Natural killer cell (primary cell): ENCODE measurements around the gene ACTR5. TPM values are rescaled to one million over a fixed set of nuclear protein-coding genes. Genes with fewer than 3 reads are reported as not detected.

Experiments
- ATAC-seq, 3 donors: fragments of 150-1000 bp in 2 of 3; fragments of 200-7000 bp in 1 of 3; cut with Tn5 transposase; 1 replicate in 1 of 3; 2 replicates in 2 of 3; pipeline ENCODE4 v1.10.0; 2021; ENCODE audit warnings: mild to moderate bottlenecking in 2 of 3, moderate library complexity in 2 of 3
- DNase-seq, 2 donors: peaks; one replicate each; pipeline versions ENCODE4 v3.0.0 to v3.0.0-alpha.2; 2013 to 2021; ENCODE audit warnings: mixed read lengths in 1 of 2
- H3K27ac ChIP-seq: one replicate; pipeline ENCODE4 v1.5.1; 2013; ENCODE audit warnings: mild to moderate bottlenecking, low read length
- H3K27me3 ChIP-seq: one replicate; pipeline ENCODE4 v1.6.1; 2013; ENCODE audit warnings: low read length; ENCODE audit not compliant: control insufficient read depth, insufficient read depth
- H3K36me3 ChIP-seq: one replicate; pipeline ENCODE4 v1.6.1; 2013; ENCODE audit warnings: low read length; ENCODE audit not compliant: control insufficient read depth, insufficient read depth
- H3K4me1 ChIP-seq: one replicate; pipeline ENCODE4 v1.6.1; 2013; ENCODE audit warnings: low read length; ENCODE audit not compliant: control insufficient read depth, insufficient read depth
- H3K4me3 ChIP-seq: one replicate; pipeline ENCODE4 v1.5.1; 2013; ENCODE audit warnings: low read length
- H3K9me3 ChIP-seq: one replicate; pipeline ENCODE4 v1.6.1; 2013; ENCODE audit warnings: low read length; ENCODE audit not compliant: control insufficient read depth, insufficient read depth
- H3K27ac Mint-ChIP-seq, 2 donors: one replicate each; pipeline ENCODE4 v1.8.0; 2022; ENCODE audit warnings: mild to moderate bottlenecking in 2 of 2, mixed read lengths in 2 of 2, moderate library complexity in 1 of 2
- H3K27me3 Mint-ChIP-seq, 2 donors: one replicate each; pipeline ENCODE4 v1.8.0; 2022; ENCODE audit warnings: low read depth in 2 of 2, mixed read lengths in 2 of 2
- H3K36me3 Mint-ChIP-seq: one replicate; pipeline ENCODE4 v1.8.0; 2022; ENCODE audit warnings: mixed read lengths
- H3K4me1 Mint-ChIP-seq, 2 donors: one replicate each; pipeline ENCODE4 v1.8.0; 2022; ENCODE audit warnings: mixed read lengths in 2 of 2
- H3K4me3 Mint-ChIP-seq: one replicate; pipeline ENCODE4 v1.8.0; 2022; ENCODE audit warnings: mild to moderate bottlenecking, moderate library complexity, mixed read lengths
- H3K9me3 Mint-ChIP-seq, 2 donors: one replicate each; pipeline ENCODE4 v1.8.0; 2022; ENCODE audit warnings: mixed read lengths in 2 of 2
- WGBS: methylation state at CpG from one replicate; pipeline ENCODE4 v1.1.7; 2013; ENCODE audit warnings: missing lambda C conversion rate; ENCODE audit not compliant: insufficient coverage; 5-methylcytosine and 5-hydroxymethylcytosine counted together
- intact Hi-C: fragments of 100-400 bp; cut with micrococcal nuclease; formaldehyde crosslinking; loops from one replicate; pipeline ENCODE4 v1.14.2; 2022
- total RNA-seq, 4 donors: library from RNA; stranded (reverse); fragments of 120-200 nt in 1 of 4; gene quantifications; one replicate each; pipeline versions ENCODE4 v1.2.3 to v1.2.4, GENCODE V29; 2013 to 2022
- TF ChIP-seq, protein P1 (sequence below): fragments of 200-600 bp; IDR thresholded peaks from one replicate; pipeline ENCODE4 v1.8.0; 2022; ENCODE audit warnings: antibody characterized with exemption

The ACTR5 gene
- total RNA-seq, 3 donors from 2014 or later (not counting 1 experiment from before 2014, with no cell fraction given) = 14.4 to 17.7 (median 17.6) TPM

GRCh38 chr20:38732981-38733380 lies 15.3 kb upstream of the ACTR5 start:
- no peak overlapping the region for H3K4me3 Mint-ChIP-seq
- intact Hi-C loops = loop anchor here (5.0 kb wide), 1 partner anchor 59 kb away; no protein-coding TSS in a partner anchor

DNA sequence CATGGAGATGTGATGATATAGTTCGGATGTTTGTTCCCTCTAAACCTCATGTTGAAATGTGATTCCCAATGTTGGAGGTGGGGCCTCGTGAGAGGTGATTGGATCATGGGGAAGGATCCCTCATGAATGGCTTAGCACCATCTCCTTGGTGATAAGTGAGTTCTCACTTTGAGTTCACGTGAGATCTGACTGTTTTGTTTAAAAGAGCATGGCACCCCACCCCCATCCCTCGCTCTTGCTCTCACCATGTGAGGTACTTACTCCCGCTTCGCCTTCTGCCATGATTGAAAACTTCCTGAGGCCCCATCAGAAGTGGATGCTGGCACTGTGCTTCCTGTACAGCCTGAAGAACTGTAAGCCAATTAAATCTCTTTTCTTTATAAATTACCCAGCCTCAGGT lies 13.1 kb upstream of the ACTR5 start:
- TF ChIP-seq, protein P1, sequence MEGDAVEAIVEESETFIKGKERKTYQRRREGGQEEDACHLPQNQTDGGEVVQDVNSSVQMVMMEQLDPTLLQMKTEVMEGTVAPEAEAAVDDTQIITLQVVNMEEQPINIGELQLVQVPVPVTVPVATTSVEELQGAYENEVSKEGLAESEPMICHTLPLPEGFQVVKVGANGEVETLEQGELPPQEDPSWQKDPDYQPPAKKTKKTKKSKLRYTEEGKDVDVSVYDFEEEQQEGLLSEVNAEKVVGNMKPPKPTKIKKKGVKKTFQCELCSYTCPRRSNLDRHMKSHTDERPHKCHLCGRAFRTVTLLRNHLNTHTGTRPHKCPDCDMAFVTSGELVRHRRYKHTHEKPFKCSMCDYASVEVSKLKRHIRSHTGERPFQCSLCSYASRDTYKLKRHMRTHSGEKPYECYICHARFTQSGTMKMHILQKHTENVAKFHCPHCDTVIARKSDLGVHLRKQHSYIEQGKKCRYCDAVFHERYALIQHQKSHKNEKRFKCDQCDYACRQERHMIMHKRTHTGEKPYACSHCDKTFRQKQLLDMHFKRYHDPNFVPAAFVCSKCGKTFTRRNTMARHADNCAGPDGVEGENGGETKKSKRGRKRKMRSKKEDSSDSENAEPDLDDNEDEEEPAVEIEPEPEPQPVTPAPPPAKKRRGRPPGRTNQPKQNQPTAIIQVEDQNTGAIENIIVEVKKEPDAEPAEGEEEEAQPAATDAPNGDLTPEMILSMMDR = no peak
- Mint-ChIP-seq H3K36me3 (no peaks in the 10 kb centered on the region), H3K27ac (no peak overlapping the region), H3K4me3 (no peak overlapping the region), H3K9me3 (no peaks in the 10 kb centered on the region), H3K27me3 (peaks cover 63 to 65% of the 10 kb centered on the region in 2 donors), H3K4me1 (peaks cover 10 to 14% of the 10 kb centered on the region in 2 donors)
- DNase-seq (no peak), ATAC-seq (no peak)
- no peaks in the 10 kb centered on the region for H3K9me3 ChIP-seq
- no peaks in the 10 kb centered on the region for H3K36me3 ChIP-seq
- no peak overlapping the region for H3K4me3 ChIP-seq
- no peak overlapping the region for H3K27ac ChIP-seq
- peaks cover 47% of the 10 kb centered on the region for H3K27me3 ChIP-seq
- intact Hi-C loops = no loop called here
- H3K4me1 ChIP-seq = peaks cover 15% of the 10 kb centered on the region
- WGBS = 37% methylated on average over 6 of the region's 6 CpGs

More at GRCh38 chr20:38732981-38733380, 15.3 kb upstream of the ACTR5 start:
- Histone ChIP-seq H3K9me3 (no peaks in the 10 kb centered on the region), H3K4me1 (peaks cover 37% of the 10 kb centered on the region), H3K4me3 (no peak overlapping the region), H3K27ac (no peak overlapping the region), H3K27me3 (peaks cover 63% of the 10 kb centered on the region), H3K36me3 (no peaks in the 10 kb centered on the region)
- H3K27me3 Mint-ChIP-seq = peaks cover 76 to 82% of the 10 kb centered on the region in 2 donors
- H3K4me1 Mint-ChIP-seq = peaks cover 28 to 30% of the 10 kb centered on the region in 2 donors
- TF ChIP-seq, protein P1 = no peak
- 85% methylated on average over 4 of the region's 4 CpGs for WGBS
- no peak overlapping the region for H3K27ac Mint-ChIP-seq
- H3K9me3 Mint-ChIP-seq = no peaks in the 10 kb centered on the region
- H3K36me3 Mint-ChIP-seq = peaks cover 6% of the 10 kb centered on the region
- ATAC-seq (no peak), DNase-seq (no peak)

DNA sequence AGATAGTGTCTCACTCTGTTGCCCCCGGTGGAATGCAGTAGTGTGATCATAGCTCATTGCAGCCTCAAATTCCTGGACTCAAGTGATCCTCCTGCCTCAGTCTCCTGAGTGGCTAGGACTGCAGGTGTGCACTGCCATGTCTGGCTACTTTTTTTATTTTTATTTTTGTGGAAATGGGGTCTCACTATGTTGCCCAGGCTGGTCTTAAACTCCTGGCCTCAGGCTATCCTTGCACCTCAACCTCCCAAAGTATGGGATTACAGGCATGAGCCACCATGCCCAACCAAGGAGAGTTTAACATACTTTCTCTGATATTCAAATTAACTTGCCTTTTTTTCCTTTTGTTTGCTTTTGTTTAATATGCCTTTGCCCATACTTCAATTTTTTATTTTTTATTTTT lies 10.4 kb upstream of the ACTR5 start:
- Histone ChIP-seq H3K36me3 (no peaks in the 10 kb centered on the region), H3K9me3 (no peaks in the 10 kb centered on the region), H3K4me1 (no peaks in the 10 kb centered on the region), H3K27me3 (peaks cover 33% of the 10 kb centered on the region), H3K27ac (no peak overlapping the region), H3K4me3 (no peak overlapping the region)
- Mint-ChIP-seq H3K27ac (no peak overlapping the region), H3K9me3 (no peaks in the 10 kb centered on the region), H3K36me3 (no peaks in the 10 kb centered on the region), H3K27me3 (peaks cover 62 to 71% of the 10 kb centered on the region in 2 donors), H3K4me1 (no peaks in the 10 kb centered on the region), H3K4me3 (no peak overlapping the region)
- WGBS = 100% methylated on average over 1 of the region's 1 CpG
- DNase-seq (no peak), ATAC-seq (no peak)
- intact Hi-C loops = no loop called here
- TF ChIP-seq, protein P1 = no peak

DNA sequence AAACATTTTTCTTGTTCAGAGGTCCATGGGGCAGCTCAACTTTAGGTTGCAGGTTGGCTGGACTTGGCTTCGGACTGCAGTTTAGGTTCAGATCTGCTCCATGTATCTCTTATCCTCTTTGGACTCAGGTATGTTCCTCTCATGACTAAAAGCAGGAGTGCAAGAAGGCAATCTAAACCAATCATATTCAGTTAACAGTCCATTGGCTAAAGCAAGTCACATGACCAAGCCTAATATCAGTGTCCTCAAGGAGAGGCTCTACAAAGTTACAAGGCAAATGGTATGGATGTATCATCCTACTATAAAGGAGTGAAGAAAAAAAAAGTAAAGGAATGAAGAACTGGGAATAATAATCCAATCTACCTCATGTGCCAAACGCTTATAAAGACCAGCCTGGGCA lies 2.5 kb upstream of the ACTR5 start:
- intact Hi-C loops = loop anchor here (2.0 kb wide), 1 partner anchor 15 kb away; no protein-coding TSS in a partner anchor
- Histone ChIP-seq H3K9me3 (no peaks in the 10 kb centered on the region), H3K27ac (no peak overlapping the region), H3K27me3 (peaks cover 5% of the 10 kb centered on the region), H3K4me3 (no peak overlapping the region), H3K36me3 (no peaks in the 10 kb centered on the region), H3K4me1 (peaks cover 17% of the 10 kb centered on the region)
- TF ChIP-seq, protein P1 = no peak
- peaks cover 20 to 22% of the 10 kb centered on the region in 2 donors for H3K27me3 Mint-ChIP-seq
- H3K36me3 Mint-ChIP-seq = no peaks in the 10 kb centered on the region
- H3K4me3 Mint-ChIP-seq = no peak overlapping the region
- 98% methylated on average over 2 of the region's 2 CpGs for WGBS
- H3K27ac Mint-ChIP-seq = no peak overlapping the region
- DNase-seq (no peak), ATAC-seq (no peak)
- peaks cover 23 to 26% of the 10 kb centered on the region in 2 donors for H3K4me1 Mint-ChIP-seq
- no peaks in the 10 kb centered on the region for H3K9me3 Mint-ChIP-seq
